ENCODE data around the gene SRGAP3. TPM values are rescaled to one million over a fixed set of nuclear protein-coding genes. Genes with fewer than 3 reads are reported as not detected.

Gene SRGAP3
- total and polyA plus RNA-seq, 8 donors: 5.1 to 28.9 (median 22.4) TPM

DNA sequence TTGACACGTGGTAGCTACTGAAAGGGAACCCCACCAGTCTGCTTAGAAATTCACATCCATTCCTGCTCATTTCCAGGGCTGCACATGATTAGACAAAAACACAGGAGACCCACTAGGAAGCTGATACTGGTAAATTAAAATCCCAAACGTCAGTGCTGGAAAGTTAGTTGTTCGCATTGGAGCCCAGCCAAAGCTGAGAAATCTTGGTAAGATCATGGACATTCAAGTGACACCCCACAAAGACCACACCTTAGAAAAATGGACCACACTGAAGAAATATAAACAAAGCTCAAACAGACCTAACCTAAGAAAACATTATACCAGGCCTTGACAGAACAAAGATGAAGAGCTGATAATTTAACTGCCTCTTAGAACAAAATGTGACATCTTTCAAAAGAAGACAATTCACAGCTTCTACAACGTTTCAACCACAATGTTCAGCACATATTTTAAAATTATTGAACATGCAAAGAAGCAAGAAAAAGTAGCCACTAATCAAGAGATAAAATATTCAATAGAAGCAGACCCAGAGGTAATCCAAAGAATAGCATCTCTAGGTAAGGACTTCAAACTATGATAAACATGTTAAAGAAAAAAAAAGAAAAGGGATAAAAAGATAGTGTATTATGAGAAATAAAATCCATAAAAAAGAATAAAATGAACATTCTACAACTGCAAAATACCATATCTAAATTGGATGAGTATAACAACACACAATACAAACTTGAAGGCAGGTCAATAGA lies 306.5 kb downstream of the SRGAP3 start:
- TF ChIP-seq, protein P1, sequence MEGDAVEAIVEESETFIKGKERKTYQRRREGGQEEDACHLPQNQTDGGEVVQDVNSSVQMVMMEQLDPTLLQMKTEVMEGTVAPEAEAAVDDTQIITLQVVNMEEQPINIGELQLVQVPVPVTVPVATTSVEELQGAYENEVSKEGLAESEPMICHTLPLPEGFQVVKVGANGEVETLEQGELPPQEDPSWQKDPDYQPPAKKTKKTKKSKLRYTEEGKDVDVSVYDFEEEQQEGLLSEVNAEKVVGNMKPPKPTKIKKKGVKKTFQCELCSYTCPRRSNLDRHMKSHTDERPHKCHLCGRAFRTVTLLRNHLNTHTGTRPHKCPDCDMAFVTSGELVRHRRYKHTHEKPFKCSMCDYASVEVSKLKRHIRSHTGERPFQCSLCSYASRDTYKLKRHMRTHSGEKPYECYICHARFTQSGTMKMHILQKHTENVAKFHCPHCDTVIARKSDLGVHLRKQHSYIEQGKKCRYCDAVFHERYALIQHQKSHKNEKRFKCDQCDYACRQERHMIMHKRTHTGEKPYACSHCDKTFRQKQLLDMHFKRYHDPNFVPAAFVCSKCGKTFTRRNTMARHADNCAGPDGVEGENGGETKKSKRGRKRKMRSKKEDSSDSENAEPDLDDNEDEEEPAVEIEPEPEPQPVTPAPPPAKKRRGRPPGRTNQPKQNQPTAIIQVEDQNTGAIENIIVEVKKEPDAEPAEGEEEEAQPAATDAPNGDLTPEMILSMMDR (IDR thresholded peaks at IDR 0.05): no peak
- intact Hi-C loops (cut with DNase I): no loop called here

DNA sequence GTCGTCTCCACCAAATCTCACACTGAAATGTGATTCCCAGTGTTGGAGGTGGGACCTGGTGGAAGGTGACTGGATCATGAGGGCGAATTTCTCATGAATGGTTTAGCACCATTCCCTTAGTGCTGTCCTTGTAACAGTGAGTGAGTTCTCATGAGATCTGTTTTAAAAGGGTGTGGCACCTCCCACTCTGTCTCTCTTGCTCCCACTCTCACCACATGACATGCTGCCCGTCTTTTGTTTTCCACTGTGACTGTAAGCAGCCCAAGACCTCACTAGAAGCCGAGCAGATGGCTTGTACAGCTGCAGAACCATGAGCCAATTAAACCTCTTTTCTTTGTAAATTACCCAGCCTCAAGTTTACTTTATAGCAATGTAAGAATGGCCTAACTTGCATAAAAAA lies 307.3 kb downstream of the SRGAP3 start:
- Histone ChIP-seq H3K4me1 (no peaks in the 10 kb centered on the region), H3K27me3 (no peaks in the 10 kb centered on the region), H3K4me3 (no peak overlapping the region), H3K9me3 (peaks cover 0 to 15% of the 10 kb centered on the region in 2 donors), H3K27ac (no peak overlapping the region), H3K36me3 (peaks cover 0 to 62% of the 10 kb centered on the region in 2 donors)
- no peak for ATAC-seq
- TF ChIP-seq, protein P1 (IDR thresholded peaks at IDR 0.05): no peak
- no peak for DNase-seq
- intact Hi-C loops (cut with DNase I): no loop called here

More for the DNA sequence above, 306.5 kb downstream of the SRGAP3 start:
- Histone ChIP-seq H3K4me1 (no peaks in the 10 kb centered on the region), H3K27me3 (no peaks in the 10 kb centered on the region), H3K9me3 (peaks cover 0 to 15% of the 10 kb centered on the region in 2 donors), H3K27ac (no peak overlapping the region), H3K4me3 (no peak overlapping the region), H3K36me3 (peaks cover 0 to 62% of the 10 kb centered on the region in 2 donors)
- DNase-seq (no peak), ATAC-seq (no peak)

DNA sequence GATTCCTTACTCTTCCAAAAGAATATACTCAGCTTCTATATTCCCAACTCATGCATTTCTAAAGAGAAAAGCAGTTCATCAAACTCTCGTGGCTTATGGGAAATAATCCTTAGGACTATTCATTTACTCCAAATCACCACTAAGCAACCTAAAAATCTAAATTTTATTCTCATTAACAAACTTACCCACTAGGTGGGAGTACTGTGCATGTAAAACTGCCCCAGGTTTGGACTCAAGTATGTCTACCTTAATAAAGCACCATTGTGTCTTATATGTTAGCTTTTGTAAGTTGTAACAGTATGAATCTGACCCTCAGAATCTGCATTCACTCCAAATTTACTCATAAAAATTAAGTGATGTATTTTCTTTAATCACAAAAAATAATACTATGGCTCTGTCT lies 311.4 kb downstream of the SRGAP3 start:
- TF ChIP-seq, protein P1 (IDR thresholded peaks at IDR 0.05): no peak
- ATAC-seq: peak; percentile 55
- no peak overlapping the region for H3K4me3 ChIP-seq

DNA sequence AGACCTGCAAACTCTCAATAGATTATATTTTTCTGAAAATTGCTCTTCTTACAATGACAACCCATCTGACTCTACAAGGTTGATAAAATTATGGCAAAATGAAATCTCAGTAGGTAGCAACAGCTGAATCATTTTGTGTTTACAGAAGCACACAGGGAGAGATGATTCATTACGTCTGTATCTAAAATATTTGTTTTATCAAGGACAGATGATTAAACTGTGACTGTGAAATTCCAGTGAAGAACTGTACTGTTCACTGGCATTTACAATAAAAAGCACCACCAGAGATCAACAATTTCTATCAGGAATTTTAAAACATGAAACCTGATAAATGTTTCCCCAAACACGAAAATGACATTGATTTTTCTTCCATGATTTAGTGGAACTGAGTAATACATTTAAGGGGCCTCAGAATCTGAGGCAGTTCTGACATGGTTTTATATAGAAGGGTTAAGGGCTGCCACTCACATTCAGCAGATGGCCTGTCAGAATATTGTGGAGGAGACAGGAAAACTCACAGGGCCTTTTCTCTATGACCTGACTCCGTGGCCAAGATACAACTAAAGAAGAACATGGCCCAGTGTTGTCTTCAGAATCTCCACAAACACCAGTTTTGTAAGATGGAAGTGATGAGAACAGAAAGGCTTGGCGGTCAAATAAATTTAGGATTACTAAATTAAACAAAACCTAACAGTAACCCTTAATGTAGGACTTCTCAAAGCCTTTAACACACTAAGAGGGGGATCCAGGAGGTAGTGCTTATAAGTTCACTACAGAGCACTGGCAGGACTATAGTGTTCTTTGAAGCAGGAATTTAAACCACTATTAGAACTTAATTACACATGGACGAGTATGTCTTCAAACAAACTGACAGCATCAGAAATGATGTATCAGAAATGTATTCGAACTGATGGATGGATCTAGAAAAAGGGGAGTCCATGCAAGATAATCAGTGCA lies 312.1 kb downstream of the SRGAP3 start:
- Histone ChIP-seq H3K4me1 (no peaks in the 10 kb centered on the region), H3K27me3 (no peaks in the 10 kb centered on the region), H3K27ac (no peak overlapping the region), H3K4me3 (no peak overlapping the region), H3K9me3 (no peaks in the 10 kb centered on the region), H3K36me3 (peaks cover 0 to 45% of the 10 kb centered on the region in 2 donors)
- TF ChIP-seq, protein P1 (IDR thresholded peaks at IDR 0.05): no peak
- intact Hi-C loops (cut with DNase I): no loop called here
- peak; percentile 75 for ATAC-seq
- DNase-seq: no peak

More for the DNA sequence above, 311.4 kb downstream of the SRGAP3 start:
- peaks cover 0 to 4% of the 10 kb centered on the region in 2 donors for H3K9me3 ChIP-seq
- intact Hi-C loops (cut with DNase I): no loop called here
- DNase-seq: no peak
- H3K27ac ChIP-seq: no peak overlapping the region
- H3K36me3 ChIP-seq: peaks cover 0 to 46% of the 10 kb centered on the region in 2 donors
- H3K4me1 ChIP-seq: no peaks in the 10 kb centered on the region
- H3K27me3 ChIP-seq: no peaks in the 10 kb centered on the region

DNA sequence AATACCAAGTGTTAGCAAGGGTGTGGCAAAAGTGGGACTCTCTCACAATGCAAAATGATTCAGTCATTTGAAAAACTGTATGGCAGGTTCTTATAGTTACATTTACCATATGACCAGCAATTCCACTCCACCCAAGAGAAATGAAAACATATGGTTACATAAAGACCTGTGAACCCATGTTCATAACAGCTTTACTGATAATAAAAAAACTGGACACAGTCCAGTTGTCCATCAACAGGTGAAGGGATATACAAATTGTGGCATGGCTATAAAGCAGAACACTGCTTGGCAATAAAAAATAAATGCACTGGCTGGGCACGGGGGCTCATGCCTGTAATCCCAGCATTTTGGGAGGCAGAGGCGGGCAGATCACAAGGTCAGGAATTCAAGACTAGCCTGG lies 316.9 kb downstream of the SRGAP3 start:
- Histone ChIP-seq H3K4me1 (no peaks in the 10 kb centered on the region), H3K9me3 (no peaks in the 10 kb centered on the region), H3K27ac (no peak overlapping the region), H3K36me3 (peaks cover 0 to 8% of the 10 kb centered on the region in 2 donors), H3K4me3 (no peak overlapping the region), H3K27me3 (no peaks in the 10 kb centered on the region)
- ATAC-seq (no peak), DNase-seq (no peak)
- intact Hi-C loops (cut with DNase I): no loop called here
- TF ChIP-seq, protein P1 (IDR thresholded peaks at IDR 0.05): no peak
